ENCODE measurements around the gene PAK1.

The PAK1 gene

GRCh38 chr11:77345621-77346020, 128.3 kb downstream of the PAK1 start:
- Histone ChIP-seq H3K36me3 (ENCODE audit: control insufficient read depth in 1 of 2, insufficient read depth in 2 of 2, low read depth in 1 of 2, low read length in 2 of 2) (peaks cover 0 to 64% of the 10 kb centered on the region in 2 experiments), H3K79me1 (replicated peaks; ENCODE audit: low read length, poor library complexity, severe bottlenecking) (no peaks in the 10 kb centered on the region), H3K4ac (ENCODE audit: low read depth in 1 of 2, low read length in 2 of 2) (no peak overlapping the region), H3K27ac (ENCODE audit: low read length, poor library complexity, severe bottlenecking) (peak overlapping the region; percentile 78), H3K14ac (ENCODE audit: low read length in 2 of 2) (peak overlapping the region in 1 of 2 experiments; percentile 37), H2AK5ac (ENCODE audit: low read length, severe bottlenecking) (peak overlapping the region; percentile 75), H2AFZ (ENCODE audit: low read depth, low read length) (no peak overlapping the region), H3K4me3 (ENCODE audit: insufficient read depth in 1 of 2, low read depth in 1 of 2, low read length in 2 of 2) (no peak overlapping the region), H3K18ac (ENCODE audit: low read depth in 1 of 2, low read length in 2 of 2) (peak overlapping the region in 1 of 2 experiments; percentile 56), H3K23ac (ENCODE audit: low read length in 2 of 2) (no peak overlapping the region), H3K4me2 (ENCODE audit: low read length, poor library complexity, severe bottlenecking) (no peak overlapping the region), H4K91ac (ENCODE audit: low read length) (peak overlapping the region; percentile 39), H3K9ac (ENCODE audit: low read length) (no peak overlapping the region), H2BK120ac (ENCODE audit: low read depth, low read length) (no peak overlapping the region), H2BK12ac (ENCODE audit: low read length in 2 of 2) (no peak overlapping the region), H2BK5ac (ENCODE audit: low read depth, low read length, poor library complexity, severe bottlenecking) (no peak overlapping the region), H4K8ac (ENCODE audit: low read length) (no peak overlapping the region), H3K4me1 (ENCODE audit: control insufficient read depth, insufficient read depth, low read depth, low read length) (peaks cover 5% of the 10 kb centered on the region), H3K27me3 (ENCODE audit: control insufficient read depth in 1 of 2, insufficient read depth in 1 of 2, low read length in 2 of 2) (no peaks in the 10 kb centered on the region), H2BK15ac (ENCODE audit: low read depth, poor library complexity, severe bottlenecking) (no peak overlapping the region), H3K9me3 (ENCODE audit: control insufficient read depth, low read length) (no peaks in the 10 kb centered on the region)
- 89% methylated on average over 3 of the region's 3 CpGs for WGBS
- peak; percentile 11 for DNase-seq

DNA sequence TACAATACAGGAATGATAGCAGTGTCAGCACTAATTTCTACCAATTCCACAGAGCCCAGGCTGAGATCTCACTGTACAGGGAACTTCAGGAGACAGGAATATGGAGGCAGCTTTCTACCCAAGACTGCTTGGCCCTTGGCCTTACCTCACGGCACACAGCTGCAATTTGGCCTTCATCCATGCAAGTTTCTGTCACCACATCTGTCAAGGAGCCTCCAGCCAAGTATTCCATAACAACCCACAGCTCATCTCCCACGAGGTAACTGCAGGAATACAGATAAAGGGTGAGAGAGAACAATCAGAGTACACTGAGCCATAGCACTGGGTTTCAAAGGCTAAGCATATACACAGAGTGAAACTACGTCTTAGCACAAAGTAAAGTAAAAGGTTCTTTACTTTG, 133.4 kb downstream of the PAK1 start:
- H2BK120ac ChIP-seq (ENCODE audit: low read depth, low read length), result no peak overlapping the region
- H3K27ac ChIP-seq (ENCODE audit: low read length, poor library complexity, severe bottlenecking), result no peak overlapping the region
- no peak overlapping the region for H4K8ac ChIP-seq (ENCODE audit: low read length)
- H3K14ac ChIP-seq (ENCODE audit: low read length in 2 of 2), result no peak overlapping the region
- H2AK5ac ChIP-seq (ENCODE audit: low read length, severe bottlenecking), result no peak overlapping the region
- H3K36me3 ChIP-seq (ENCODE audit: control insufficient read depth in 1 of 2, insufficient read depth in 2 of 2, low read depth in 1 of 2, low read length in 2 of 2), result peaks cover 6 to 84% of the 10 kb centered on the region in 2 experiments
- H3K9me3 ChIP-seq (ENCODE audit: control insufficient read depth, low read length), result no peaks in the 10 kb centered on the region
- no peaks in the 10 kb centered on the region for H3K79me1 ChIP-seq (replicated peaks; ENCODE audit: low read length, poor library complexity, severe bottlenecking)
- H3K18ac ChIP-seq (ENCODE audit: low read depth in 1 of 2, low read length in 2 of 2), result no peak overlapping the region
- no peak overlapping the region for H3K23ac ChIP-seq (ENCODE audit: low read length in 2 of 2)
- H2AFZ ChIP-seq (ENCODE audit: low read depth, low read length), result no peak overlapping the region
- no peak overlapping the region for H2BK5ac ChIP-seq (ENCODE audit: low read depth, low read length, poor library complexity, severe bottlenecking)
- H3K4me2 ChIP-seq (ENCODE audit: low read length, poor library complexity, severe bottlenecking), result no peak overlapping the region
- no peaks in the 10 kb centered on the region for H3K27me3 ChIP-seq (ENCODE audit: control insufficient read depth in 1 of 2, insufficient read depth in 1 of 2, low read length in 2 of 2)
- DNase-seq, result no peak
- WGBS, result 91% methylated on average over 3 of the region's 3 CpGs
- H3K4me3 ChIP-seq (ENCODE audit: insufficient read depth in 1 of 2, low read depth in 1 of 2, low read length in 2 of 2), result no peak overlapping the region
- no peak overlapping the region for H3K4ac ChIP-seq (ENCODE audit: low read depth in 1 of 2, low read length in 2 of 2)
- H4K91ac ChIP-seq (ENCODE audit: low read length), result no peak overlapping the region
- no peak overlapping the region for H2BK15ac ChIP-seq (ENCODE audit: low read depth, poor library complexity, severe bottlenecking)
- no peak overlapping the region for H3K9ac ChIP-seq (ENCODE audit: low read length)
- H3K4me1 ChIP-seq (ENCODE audit: control insufficient read depth, insufficient read depth, low read depth, low read length), result no peaks in the 10 kb centered on the region
- H2BK12ac ChIP-seq (ENCODE audit: low read length in 2 of 2), result no peak overlapping the region

GRCh38 chr11:77332259-77332658, 141.6 kb downstream of the PAK1 start:
- no peak overlapping the region for H4K8ac ChIP-seq (ENCODE audit: low read length)
- no peak overlapping the region for H3K4me2 ChIP-seq (ENCODE audit: low read length, poor library complexity, severe bottlenecking)
- H3K27me3 ChIP-seq (ENCODE audit: control insufficient read depth in 1 of 2, insufficient read depth in 1 of 2, low read length in 2 of 2), result no peaks in the 10 kb centered on the region
- no peak overlapping the region for H2BK15ac ChIP-seq (ENCODE audit: low read depth, poor library complexity, severe bottlenecking)
- H2AK5ac ChIP-seq (ENCODE audit: low read length, severe bottlenecking), result no peak overlapping the region
- no peak for DNase-seq
- H3K9ac ChIP-seq (ENCODE audit: low read length), result no peak overlapping the region
- no peaks in the 10 kb centered on the region for H3K79me1 ChIP-seq (replicated peaks; ENCODE audit: low read length, poor library complexity, severe bottlenecking)
- no peak overlapping the region for H2AFZ ChIP-seq (ENCODE audit: low read depth, low read length)
- no peak overlapping the region for H4K91ac ChIP-seq (ENCODE audit: low read length)
- H3K4ac ChIP-seq (ENCODE audit: low read depth in 1 of 2, low read length in 2 of 2), result no peak overlapping the region
- no peak overlapping the region for H3K27ac ChIP-seq (ENCODE audit: low read length, poor library complexity, severe bottlenecking)
- H3K14ac ChIP-seq (ENCODE audit: low read length in 2 of 2), result no peak overlapping the region
- peaks cover 10 to 49% of the 10 kb centered on the region in 2 experiments for H3K36me3 ChIP-seq (ENCODE audit: control insufficient read depth in 1 of 2, insufficient read depth in 2 of 2, low read depth in 1 of 2, low read length in 2 of 2)
- no peak overlapping the region for H3K23ac ChIP-seq (ENCODE audit: low read length in 2 of 2)
- H2BK12ac ChIP-seq (ENCODE audit: low read length in 2 of 2), result no peak overlapping the region
- 100% methylated on average over 1 of the region's 3 CpGs for WGBS
- H2BK120ac ChIP-seq (ENCODE audit: low read depth, low read length), result no peak overlapping the region
- H3K18ac ChIP-seq (ENCODE audit: low read depth in 1 of 2, low read length in 2 of 2), result no peak overlapping the region
- H2BK5ac ChIP-seq (ENCODE audit: low read depth, low read length, poor library complexity, severe bottlenecking), result no peak overlapping the region
- no peak overlapping the region for H3K4me3 ChIP-seq (ENCODE audit: insufficient read depth in 1 of 2, low read depth in 1 of 2, low read length in 2 of 2)
- no peaks in the 10 kb centered on the region for H3K4me1 ChIP-seq (ENCODE audit: control insufficient read depth, insufficient read depth, low read depth, low read length)
- no peaks in the 10 kb centered on the region for H3K9me3 ChIP-seq (ENCODE audit: control insufficient read depth, low read length)

- Histone ChIP-seq H2BK15ac (ENCODE audit: low read depth, poor library complexity, severe bottlenecking) (no peak overlapping the region), H3K79me1 (replicated peaks; ENCODE audit: low read length, poor library complexity, severe bottlenecking) (peaks cover 3% of the 10 kb centered on the region), H3K36me3 (ENCODE audit: control insufficient read depth in 1 of 2, insufficient read depth in 2 of 2, low read depth in 1 of 2, low read length in 2 of 2) (peaks cover 11 to 39% of the 10 kb centered on the region in 2 experiments), H3K27ac (ENCODE audit: low read length, poor library complexity, severe bottlenecking) (no peak overlapping the region), H3K4me3 (ENCODE audit: insufficient read depth in 1 of 2, low read depth in 1 of 2, low read length in 2 of 2) (no peak overlapping the region), H2BK5ac (ENCODE audit: low read depth, low read length, poor library complexity, severe bottlenecking) (no peak overlapping the region), H3K4me2 (ENCODE audit: low read length, poor library complexity, severe bottlenecking) (no peak overlapping the region), H3K9me3 (ENCODE audit: control insufficient read depth, low read length) (no peaks in the 10 kb centered on the region), H3K18ac (ENCODE audit: low read depth in 1 of 2, low read length in 2 of 2) (no peak overlapping the region), H2BK12ac (ENCODE audit: low read length in 2 of 2) (no peak overlapping the region), H2AFZ (ENCODE audit: low read depth, low read length) (no peak overlapping the region), H4K91ac (ENCODE audit: low read length) (no peak overlapping the region), H3K4me1 (ENCODE audit: control insufficient read depth, insufficient read depth, low read depth, low read length) (no peaks in the 10 kb centered on the region), H2BK120ac (ENCODE audit: low read depth, low read length) (no peak overlapping the region), H3K9ac (ENCODE audit: low read length) (no peak overlapping the region), H2AK5ac (ENCODE audit: low read length, severe bottlenecking) (no peak overlapping the region), H4K8ac (ENCODE audit: low read length) (no peak overlapping the region), H3K27me3 (ENCODE audit: control insufficient read depth in 1 of 2, insufficient read depth in 1 of 2, low read length in 2 of 2) (no peaks in the 10 kb centered on the region), H3K4ac (ENCODE audit: low read depth in 1 of 2, low read length in 2 of 2) (no peak overlapping the region), H3K14ac (ENCODE audit: low read length in 2 of 2) (no peak overlapping the region), H3K23ac (ENCODE audit: low read length in 2 of 2) (no peak overlapping the region)
- WGBS, result 93% methylated on average over 1 of the region's 1 CpG
- DNase-seq, result no peak
These were observed 148.7 kb downstream of the PAK1 start for GRCh38 chr11:77325159-77325558.
